Nephron (organoid): ENCODE measurements around the gene BRIP1.

ENCODE experiments used
- H3K27ac Mint-ChIP-seq, 3 experiments: 2 replicates each; pipeline ENCODE4 v1.8.0; 2020; ENCODE audit warnings: mixed read lengths in 3 of 3, mild to moderate bottlenecking in 2 of 3, moderate library complexity in 1 of 3
- H3K27me3 Mint-ChIP-seq: 2 replicates; pipeline ENCODE4 v1.8.0; 2021; ENCODE audit warnings: low read depth, mild to moderate bottlenecking, moderate library complexity, mixed read lengths
- H3K36me3 Mint-ChIP-seq: 2 replicates; pipeline ENCODE4 v1.8.0; 2020; ENCODE audit warnings: low read depth, mixed read lengths
- H3K4me1 Mint-ChIP-seq: 2 replicates; pipeline ENCODE4 v1.8.0; 2020; ENCODE audit warnings: mixed read lengths
- H3K4me3 Mint-ChIP-seq, 3 experiments: 2 replicates each; pipeline ENCODE4 v1.8.0; 2020; ENCODE audit warnings: mild to moderate bottlenecking in 3 of 3, mixed read lengths in 3 of 3, moderate library complexity in 2 of 3
- H3K9me3 Mint-ChIP-seq: 2 replicates; pipeline ENCODE4 v1.8.0; 2020; ENCODE audit warnings: mixed read lengths
- TF ChIP-seq, protein P1 (sequence below), 3 experiments: fragments of 200-600 bp; sonication (generic); IDR thresholded peaks; one replicate each; pipeline ENCODE4 v1.5.0; 2021; ENCODE audit warnings: antibody characterized with exemption in 3 of 3; ENCODE audit not compliant: unreplicated experiment in 3 of 3

Gene BRIP1

DNA sequence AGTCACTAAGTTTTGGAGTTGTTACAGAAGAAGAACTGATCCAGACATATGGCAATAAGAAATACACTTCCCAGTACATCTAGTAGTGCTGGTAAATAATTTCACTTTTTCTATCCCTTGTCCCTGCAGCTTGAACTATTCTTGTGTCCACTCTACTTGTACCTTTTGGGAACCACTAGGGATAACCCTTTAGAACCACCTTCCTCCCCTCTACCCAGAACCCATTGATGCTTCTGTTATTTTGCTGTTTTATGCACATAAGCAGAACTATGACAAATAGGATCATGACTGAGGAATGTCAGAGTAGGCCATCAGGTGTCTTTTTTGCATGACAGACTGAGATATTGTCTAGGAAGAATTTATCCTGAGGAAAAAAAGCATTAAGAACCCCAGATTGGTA is 125.1 kb downstream of the BRIP1 start:
- peaks cover 68% of the 10 kb centered on the region for H3K36me3 Mint-ChIP-seq
- no peaks in the 10 kb centered on the region for H3K27me3 Mint-ChIP-seq
- H3K27ac Mint-ChIP-seq, result no peak overlapping the region
- H3K4me3 Mint-ChIP-seq, result no peak overlapping the region
- peaks cover 26% of the 10 kb centered on the region for H3K9me3 Mint-ChIP-seq
- no peaks in the 10 kb centered on the region for H3K4me1 Mint-ChIP-seq
- TF ChIP-seq, protein P1, sequence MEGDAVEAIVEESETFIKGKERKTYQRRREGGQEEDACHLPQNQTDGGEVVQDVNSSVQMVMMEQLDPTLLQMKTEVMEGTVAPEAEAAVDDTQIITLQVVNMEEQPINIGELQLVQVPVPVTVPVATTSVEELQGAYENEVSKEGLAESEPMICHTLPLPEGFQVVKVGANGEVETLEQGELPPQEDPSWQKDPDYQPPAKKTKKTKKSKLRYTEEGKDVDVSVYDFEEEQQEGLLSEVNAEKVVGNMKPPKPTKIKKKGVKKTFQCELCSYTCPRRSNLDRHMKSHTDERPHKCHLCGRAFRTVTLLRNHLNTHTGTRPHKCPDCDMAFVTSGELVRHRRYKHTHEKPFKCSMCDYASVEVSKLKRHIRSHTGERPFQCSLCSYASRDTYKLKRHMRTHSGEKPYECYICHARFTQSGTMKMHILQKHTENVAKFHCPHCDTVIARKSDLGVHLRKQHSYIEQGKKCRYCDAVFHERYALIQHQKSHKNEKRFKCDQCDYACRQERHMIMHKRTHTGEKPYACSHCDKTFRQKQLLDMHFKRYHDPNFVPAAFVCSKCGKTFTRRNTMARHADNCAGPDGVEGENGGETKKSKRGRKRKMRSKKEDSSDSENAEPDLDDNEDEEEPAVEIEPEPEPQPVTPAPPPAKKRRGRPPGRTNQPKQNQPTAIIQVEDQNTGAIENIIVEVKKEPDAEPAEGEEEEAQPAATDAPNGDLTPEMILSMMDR (IDR thresholded peaks at IDR 0.05; ENCODE audit: unreplicated experiment in 3 of 3), result no peak

DNA sequence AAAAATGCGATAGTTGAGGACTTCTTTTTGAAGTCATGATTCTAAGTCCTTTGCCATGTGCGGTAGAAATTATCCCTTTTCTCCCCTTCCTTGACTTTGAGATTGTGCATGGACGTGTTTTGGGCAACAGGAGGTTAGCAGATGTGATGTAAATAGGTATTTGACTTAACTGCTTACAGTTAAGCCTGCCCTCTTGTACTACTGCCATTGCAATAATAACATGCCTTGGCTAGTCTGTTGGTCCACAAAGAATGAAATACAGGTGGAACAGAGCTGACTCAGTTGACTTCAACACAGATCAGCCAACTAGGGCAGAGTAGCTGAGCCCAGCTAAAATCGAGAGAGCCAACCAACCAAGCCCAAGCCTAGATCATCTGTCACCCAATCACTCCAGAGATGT is 125.5 kb downstream of the BRIP1 start:
- Mint-ChIP-seq H3K9me3 (peaks cover 26% of the 10 kb centered on the region), H3K4me3 (no peak overlapping the region), H3K4me1 (no peaks in the 10 kb centered on the region), H3K36me3 (peaks cover 65% of the 10 kb centered on the region), H3K27ac (no peak overlapping the region), H3K27me3 (no peaks in the 10 kb centered on the region)
- TF ChIP-seq, protein P1 (IDR thresholded peaks at IDR 0.05; ENCODE audit: unreplicated experiment in 3 of 3), result no peak

GRCh38 chr17:61736438-61736837 is 126.9 kb downstream of the BRIP1 start:
- H3K9me3 Mint-ChIP-seq, result peaks cover 20% of the 10 kb centered on the region
- H3K4me3 Mint-ChIP-seq, result no peak overlapping the region
- TF ChIP-seq, protein P1 (IDR thresholded peaks at IDR 0.05; ENCODE audit: unreplicated experiment in 3 of 3), result no peak
- no peaks in the 10 kb centered on the region for H3K27me3 Mint-ChIP-seq
- no peak overlapping the region for H3K27ac Mint-ChIP-seq
- H3K36me3 Mint-ChIP-seq, result peaks cover 51% of the 10 kb centered on the region
- no peaks in the 10 kb centered on the region for H3K4me1 Mint-ChIP-seq

GRCh38 chr17:61735807-61736206 is 127.5 kb downstream of the BRIP1 start:
- H3K27ac Mint-ChIP-seq, result no peak overlapping the region

DNA sequence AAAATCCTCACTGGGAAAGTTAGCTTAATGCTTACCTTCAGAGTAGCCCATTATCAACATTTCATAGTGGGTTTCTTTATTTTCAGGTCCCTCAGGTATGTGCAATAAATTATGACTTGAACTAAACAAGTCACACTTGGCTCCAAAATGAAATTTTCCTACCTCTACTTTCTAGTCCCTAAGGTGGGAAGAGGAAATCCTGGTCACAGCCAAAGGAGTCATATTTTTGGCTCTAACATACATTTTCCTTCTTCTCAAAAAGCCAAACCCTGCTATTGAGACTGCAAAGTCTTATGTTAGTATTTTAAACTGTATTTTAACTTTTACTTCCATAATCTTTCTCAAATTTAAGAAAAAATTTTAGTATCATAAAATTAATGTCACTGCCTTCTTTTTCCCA is 128.9 kb downstream of the BRIP1 start:
- Mint-ChIP-seq H3K4me3 (no peak overlapping the region), H3K27me3 (no peaks in the 10 kb centered on the region), H3K27ac (no peak overlapping the region), H3K9me3 (peaks cover 11% of the 10 kb centered on the region), H3K4me1 (no peaks in the 10 kb centered on the region), H3K36me3 (peaks cover 32% of the 10 kb centered on the region)
- TF ChIP-seq, protein P1 (IDR thresholded peaks at IDR 0.05; ENCODE audit: unreplicated experiment in 3 of 3), result no peak

More at GRCh38 chr17:61735807-61736206, 127.5 kb downstream of the BRIP1 start:
- H3K4me3 Mint-ChIP-seq, result no peak overlapping the region
- peaks cover 45% of the 10 kb centered on the region for H3K36me3 Mint-ChIP-seq
- TF ChIP-seq, protein P1 (IDR thresholded peaks at IDR 0.05; ENCODE audit: unreplicated experiment in 3 of 3), result no peak
- H3K9me3 Mint-ChIP-seq, result peaks cover 16% of the 10 kb centered on the region
- H3K4me1 Mint-ChIP-seq, result no peaks in the 10 kb centered on the region
- no peaks in the 10 kb centered on the region for H3K27me3 Mint-ChIP-seq

DNA sequence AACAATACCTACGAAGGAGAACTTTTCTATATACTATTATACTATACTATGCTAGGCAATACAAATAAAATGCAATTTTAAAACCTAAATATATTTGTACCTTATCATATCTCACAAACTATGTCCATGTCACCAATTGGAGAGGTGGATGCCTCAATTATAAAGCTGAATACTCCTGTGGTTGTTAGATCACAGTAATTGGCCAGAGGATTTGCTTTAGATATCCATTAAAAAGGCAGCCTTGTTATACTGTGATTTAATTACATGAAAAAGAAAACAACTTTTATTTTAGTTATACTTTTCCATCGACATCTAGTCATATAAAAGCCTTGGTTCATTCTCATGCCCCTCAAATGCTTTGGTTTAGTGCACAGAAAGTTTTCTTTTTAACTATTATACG is 129.3 kb downstream of the BRIP1 start:
- H3K4me1 Mint-ChIP-seq, result no peaks in the 10 kb centered on the region
- H3K36me3 Mint-ChIP-seq, result peaks cover 30% of the 10 kb centered on the region
- H3K27ac Mint-ChIP-seq, result no peak overlapping the region
- no peak overlapping the region for H3K4me3 Mint-ChIP-seq
- H3K27me3 Mint-ChIP-seq, result no peaks in the 10 kb centered on the region
- H3K9me3 Mint-ChIP-seq, result peaks cover 8% of the 10 kb centered on the region
- TF ChIP-seq, protein P1 (IDR thresholded peaks at IDR 0.05; ENCODE audit: unreplicated experiment in 3 of 3), result no peak
